ENCODE data around the gene POLR1D.

DNA sequence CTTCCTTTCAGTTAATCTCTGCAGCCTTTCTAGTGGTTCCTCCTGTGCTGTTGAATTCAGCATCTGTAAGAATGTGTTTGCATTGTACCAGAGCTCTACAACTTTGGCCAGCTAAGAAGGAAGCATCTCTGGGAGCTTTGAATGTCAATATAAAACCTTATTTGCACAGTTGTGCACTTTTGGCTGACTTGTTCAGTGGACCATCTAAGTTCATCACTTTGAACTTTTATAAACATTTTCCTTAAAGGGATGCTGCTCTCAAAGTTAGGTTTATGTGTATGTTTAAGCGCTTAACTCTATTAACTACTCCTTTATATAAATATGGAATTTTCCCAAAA, 15.6 kb downstream of the POLR1D start:
- TF ChIP-seq, protein P1, sequence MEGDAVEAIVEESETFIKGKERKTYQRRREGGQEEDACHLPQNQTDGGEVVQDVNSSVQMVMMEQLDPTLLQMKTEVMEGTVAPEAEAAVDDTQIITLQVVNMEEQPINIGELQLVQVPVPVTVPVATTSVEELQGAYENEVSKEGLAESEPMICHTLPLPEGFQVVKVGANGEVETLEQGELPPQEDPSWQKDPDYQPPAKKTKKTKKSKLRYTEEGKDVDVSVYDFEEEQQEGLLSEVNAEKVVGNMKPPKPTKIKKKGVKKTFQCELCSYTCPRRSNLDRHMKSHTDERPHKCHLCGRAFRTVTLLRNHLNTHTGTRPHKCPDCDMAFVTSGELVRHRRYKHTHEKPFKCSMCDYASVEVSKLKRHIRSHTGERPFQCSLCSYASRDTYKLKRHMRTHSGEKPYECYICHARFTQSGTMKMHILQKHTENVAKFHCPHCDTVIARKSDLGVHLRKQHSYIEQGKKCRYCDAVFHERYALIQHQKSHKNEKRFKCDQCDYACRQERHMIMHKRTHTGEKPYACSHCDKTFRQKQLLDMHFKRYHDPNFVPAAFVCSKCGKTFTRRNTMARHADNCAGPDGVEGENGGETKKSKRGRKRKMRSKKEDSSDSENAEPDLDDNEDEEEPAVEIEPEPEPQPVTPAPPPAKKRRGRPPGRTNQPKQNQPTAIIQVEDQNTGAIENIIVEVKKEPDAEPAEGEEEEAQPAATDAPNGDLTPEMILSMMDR (IDR thresholded peaks at IDR 0.05; ENCODE audit: low read depth, low read length), result no peak
- no peak for TF ChIP-seq EZH2phosphoT487 (IDR thresholded peaks at IDR 0.05; ENCODE audit: low read depth)

Measured in OCI-LY3 (cell line).